ENCODE results near the gene NDUFA11. TPM values are rescaled to one million over a fixed set of nuclear protein-coding genes. Genes with fewer than 3 reads are reported as not detected.

The NDUFA11 gene
- total RNA-seq, 1 donor from 2014 or later = 224 TPM

- H3K36me3 Mint-ChIP-seq (ENCODE audit: low read depth) = no peaks in the 10 kb centered on the region
- no peak for TF ChIP-seq CTCF (IDR thresholded peaks at IDR 0.05)
- H3K27me3 Mint-ChIP-seq (ENCODE audit: low read depth) = no peaks in the 10 kb centered on the region
- DNase-seq (ENCODE audit: low spot score) = no peak
- peaks cover 18% of the 10 kb centered on the region for H3K4me1 Mint-ChIP-seq (ENCODE audit: low read depth)
- H3K4me3 Mint-ChIP-seq (ENCODE audit: unreplicated experiment) = no peak overlapping the region
- no peaks in the 10 kb centered on the region for H3K9me3 Mint-ChIP-seq (ENCODE audit: low read depth)
- no peak overlapping the region for H3K27ac Mint-ChIP-seq (ENCODE audit: unreplicated experiment)
Observed at GRCh38 chr19:5882421-5882968, 21.1 kb downstream of the NDUFA11 start.

GRCh38 chr19:5881543-5882299 is 21.9 kb downstream of the NDUFA11 start:
- DNase-seq (ENCODE audit: low spot score) = no peak
- no peak for TF ChIP-seq CTCF (IDR thresholded peaks at IDR 0.05)
- H3K36me3 Mint-ChIP-seq (ENCODE audit: low read depth) = no peaks in the 10 kb centered on the region

GRCh38 chr19:5880604-5881078 is 22.9 kb downstream of the NDUFA11 start:
- Mint-ChIP-seq H3K27ac (ENCODE audit: unreplicated experiment) (no peak overlapping the region), H3K9me3 (ENCODE audit: low read depth) (no peaks in the 10 kb centered on the region), H3K36me3 (ENCODE audit: low read depth) (no peaks in the 10 kb centered on the region), H3K4me3 (ENCODE audit: unreplicated experiment) (no peak overlapping the region), H3K27me3 (ENCODE audit: low read depth) (no peaks in the 10 kb centered on the region), H3K4me1 (ENCODE audit: low read depth) (peaks cover 18% of the 10 kb centered on the region)
- no peak for DNase-seq (ENCODE audit: low spot score)
- no peak for TF ChIP-seq CTCF (IDR thresholded peaks at IDR 0.05)

More at GRCh38 chr19:5881543-5882299, 21.9 kb downstream of the NDUFA11 start:
- Mint-ChIP-seq H3K9me3 (ENCODE audit: low read depth) (no peaks in the 10 kb centered on the region), H3K27ac (ENCODE audit: unreplicated experiment) (no peak overlapping the region), H3K27me3 (ENCODE audit: low read depth) (no peaks in the 10 kb centered on the region), H3K4me3 (ENCODE audit: unreplicated experiment) (no peak overlapping the region), H3K4me1 (ENCODE audit: low read depth) (peaks cover 18% of the 10 kb centered on the region)

GRCh38 chr19:5880196-5880595 is 23.4 kb downstream of the NDUFA11 start:
- no peaks in the 10 kb centered on the region for H3K27me3 Mint-ChIP-seq (ENCODE audit: low read depth)
- no peaks in the 10 kb centered on the region for H3K36me3 Mint-ChIP-seq (ENCODE audit: low read depth)
- H3K27ac Mint-ChIP-seq (ENCODE audit: unreplicated experiment) = no peak overlapping the region
- DNase-seq (ENCODE audit: low spot score) = no peak
- H3K9me3 Mint-ChIP-seq (ENCODE audit: low read depth) = no peaks in the 10 kb centered on the region
- TF ChIP-seq CTCF (IDR thresholded peaks at IDR 0.05) = no peak
- H3K4me1 Mint-ChIP-seq (ENCODE audit: low read depth) = peaks cover 18% of the 10 kb centered on the region
- H3K4me3 Mint-ChIP-seq (ENCODE audit: unreplicated experiment) = no peak overlapping the region

GRCh38 chr19:5877882-5878281 is 25.7 kb downstream of the NDUFA11 start:
- no peaks in the 10 kb centered on the region for H3K9me3 Mint-ChIP-seq (ENCODE audit: low read depth)
- H3K27ac Mint-ChIP-seq (ENCODE audit: unreplicated experiment) = no peak overlapping the region
- H3K4me3 Mint-ChIP-seq (ENCODE audit: unreplicated experiment) = no peak overlapping the region
- no peaks in the 10 kb centered on the region for H3K27me3 Mint-ChIP-seq (ENCODE audit: low read depth)
- peaks cover 13% of the 10 kb centered on the region for H3K4me1 Mint-ChIP-seq (ENCODE audit: low read depth)
- H3K36me3 Mint-ChIP-seq (ENCODE audit: low read depth) = no peaks in the 10 kb centered on the region
- no peak for DNase-seq (ENCODE audit: low spot score)
- TF ChIP-seq CTCF (IDR thresholded peaks at IDR 0.05) = no peak
